CD4-positive, alpha-beta memory T cell (primary cell): Measurements from ENCODE around the gene SIAH3. TPM values are rescaled to one million over a fixed set of nuclear protein-coding genes. Genes with fewer than 3 reads are reported as not detected.

Source experiments
- polyA plus RNA-seq, 2 donors: library from polyadenylated mRNA; unstranded; fragments of 300-500 nt; fragmentation: Illumina TruSeq; gene quantifications; one replicate each; pipeline ENCODE4 v1.2.3, GENCODE V29; 2021
- total RNA-seq, 2 experiments: library from RNA; stranded (reverse); gene quantifications; one replicate each; pipeline ENCODE4 v1.2.3, GENCODE V29; 2021

The SIAH3 gene
- total and polyA plus RNA-seq, 4 experiments from 2014 or later = 0.13 to 1.9 (median 1.5) TPM; not detected in 1

Other genes starting within 250 kb of the SIAH3 start
- gene ERICH6B, start 236.0 kb downstream of the SIAH3 start, total RNA-seq = not detected
- gene ERICH6B, start 236.0 kb downstream of the SIAH3 start, polyA plus RNA-seq = under 1 TPM in 1 of 2 donors, not detected in 1; 0.39 TPM
- gene CBY2, start 149.4 kb downstream of the SIAH3 start, total RNA-seq = under 1 TPM; 0.61 to 0.64 TPM
- under 1 TPM in 1 of 2 donors, not detected in 1; 0.61 TPM for gene CBY2, start 149.4 kb downstream of the SIAH3 start, polyA plus RNA-seq
- 10 to 100 TPM; 55.1 to 65.5 TPM for gene ZC3H13, start 201.0 kb upstream of the SIAH3 start, total RNA-seq
- 10 to 100 TPM; 10.8 to 62.1 TPM for gene ZC3H13, start 201.0 kb upstream of the SIAH3 start, polyA plus RNA-seq